Neural progenitor cell (in vitro differentiated cells): ENCODE results near the gene PRPF31.

ENCODE experiments used
- CTCF ChIP-seq: fragments of 200-600 bp; sonication (generic); IDR thresholded peaks from 2 replicates; pipeline ENCODE4 v1.5.1; 2017; ENCODE audit warnings: antibody characterized with exemption, mild to moderate bottlenecking
- EZH2 ChIP-seq: fragments of 200-600 bp; sonication (generic); IDR thresholded peaks from 2 replicates; pipeline ENCODE4 v1.6.1; 2017; ENCODE audit warnings: antibody characterized with exemption, mild to moderate bottlenecking, moderate library complexity

- peak; percentile 50 for TF ChIP-seq CTCF
- TF ChIP-seq EZH2 = no peak
Observed at GRCh38 chr19:54137699-54138488, 22.3 kb downstream of the PRPF31 start, which contains the start of gene CNOT3.
